KOPT-K1 (cell line): ENCODE measurements around the gene CARD11.

Experiments
- H3K27ac ChIP-seq: fragments of 200-600 bp; sonication (generic); 2 replicates; pipeline ENCODE4 v1.5.1; 2016; ENCODE audit warnings: antibody characterized with exemption, mild to moderate bottlenecking, low read depth, low read length; ENCODE audit not compliant: poor library complexity, severe bottlenecking
- H3K36me3 ChIP-seq: fragments of 200-600 bp; sonication (generic); 2 replicates; pipeline ENCODE4 v1.5.1; 2017; ENCODE audit warnings: antibody characterized with exemption, mild to moderate bottlenecking, low read length, moderate library complexity; ENCODE audit not compliant: insufficient read depth
- H3K9me3 ChIP-seq: fragments of 200-600 bp; sonication (generic); 2 replicates; pipeline ENCODE4 v1.5.1; 2017; ENCODE audit warnings: antibody characterized with exemption, low read length, mild to moderate bottlenecking; ENCODE audit not compliant: insufficient read depth, poor library complexity, severe bottlenecking

The CARD11 gene

GRCh38 chr7:2884161-2884560, 159.5 kb downstream of the CARD11 start:
- Histone ChIP-seq H3K36me3 (no peaks in the 10 kb centered on the region), H3K9me3 (no peaks in the 10 kb centered on the region), H3K27ac (no peak overlapping the region)

- no peaks in the 10 kb centered on the region for H3K9me3 ChIP-seq
- H3K36me3 ChIP-seq: no peaks in the 10 kb centered on the region
- no peak overlapping the region for H3K27ac ChIP-seq
These were observed 160.6 kb downstream of the CARD11 start for GRCh38 chr7:2883101-2883500.

- H3K36me3 ChIP-seq: no peaks in the 10 kb centered on the region
- H3K9me3 ChIP-seq: no peaks in the 10 kb centered on the region
- H3K27ac ChIP-seq: no peak overlapping the region
These were observed 161.6 kb downstream of the CARD11 start for GRCh38 chr7:2882111-2882510.

- H3K9me3 ChIP-seq: no peaks in the 10 kb centered on the region
- no peak overlapping the region for H3K27ac ChIP-seq
- no peaks in the 10 kb centered on the region for H3K36me3 ChIP-seq
These were observed 162.7 kb downstream of the CARD11 start for GRCh38 chr7:2880874-2881533.

GRCh38 chr7:2880051-2880450, 163.6 kb downstream of the CARD11 start:
- H3K36me3 ChIP-seq: no peaks in the 10 kb centered on the region
- no peak overlapping the region for H3K27ac ChIP-seq
- no peaks in the 10 kb centered on the region for H3K9me3 ChIP-seq

- peak overlapping the region; percentile 50 for H3K27ac ChIP-seq
- H3K9me3 ChIP-seq: no peaks in the 10 kb centered on the region
- H3K36me3 ChIP-seq: no peaks in the 10 kb centered on the region
These were observed 164.3 kb downstream of the CARD11 start for GRCh38 chr7:2879354-2879753.

- no peaks in the 10 kb centered on the region for H3K9me3 ChIP-seq
- H3K27ac ChIP-seq: peak overlapping the region; percentile 50
- H3K36me3 ChIP-seq: no peaks in the 10 kb centered on the region
These were observed 165.4 kb downstream of the CARD11 start for GRCh38 chr7:2878306-2878705.

GRCh38 chr7:2876031-2876731, 167.5 kb downstream of the CARD11 start:
- Histone ChIP-seq H3K27ac (no peak overlapping the region), H3K36me3 (no peaks in the 10 kb centered on the region)

GRCh38 chr7:2873686-2874551, 169.7 kb downstream of the CARD11 start:
- H3K27ac ChIP-seq: peak overlapping the region; percentile 12
- H3K9me3 ChIP-seq: no peaks in the 10 kb centered on the region
- H3K36me3 ChIP-seq: no peaks in the 10 kb centered on the region

More at GRCh38 chr7:2876031-2876731, 167.5 kb downstream of the CARD11 start:
- H3K9me3 ChIP-seq: no peaks in the 10 kb centered on the region

GRCh38 chr7:2873146-2873545, 170.5 kb downstream of the CARD11 start:
- H3K27ac ChIP-seq: no peak overlapping the region
- H3K36me3 ChIP-seq: no peaks in the 10 kb centered on the region
- H3K9me3 ChIP-seq: no peaks in the 10 kb centered on the region

- H3K27ac ChIP-seq: no peak overlapping the region
These were observed 171.3 kb downstream of the CARD11 start for GRCh38 chr7:2872296-2872874.

GRCh38 chr7:2870471-2870931, 173.2 kb downstream of the CARD11 start:
- Histone ChIP-seq H3K9me3 (no peaks in the 10 kb centered on the region), H3K27ac (peak overlapping the region; percentile 21), H3K36me3 (no peaks in the 10 kb centered on the region)

More at GRCh38 chr7:2872296-2872874, 171.3 kb downstream of the CARD11 start:
- no peaks in the 10 kb centered on the region for H3K36me3 ChIP-seq
- H3K9me3 ChIP-seq: no peaks in the 10 kb centered on the region

- H3K36me3 ChIP-seq: no peaks in the 10 kb centered on the region
- H3K9me3 ChIP-seq: no peaks in the 10 kb centered on the region
- H3K27ac ChIP-seq: peak overlapping the region; percentile 21
These were observed 173.7 kb downstream of the CARD11 start for GRCh38 chr7:2869981-2870380.

GRCh38 chr7:2866601-2867000, 177.1 kb downstream of the CARD11 start:
- Histone ChIP-seq H3K27ac (no peak overlapping the region), H3K9me3 (no peaks in the 10 kb centered on the region), H3K36me3 (no peaks in the 10 kb centered on the region)
